D721Med (cell line): ENCODE results near the gene SGIP1.

Experiments used
- DNase-seq: peaks from one replicate; pipeline ENCODE4 v3.0.0; 2011; ENCODE audit warnings: low spot score; ENCODE audit not compliant: insufficient read length
- FAIRE-seq: peaks from 2 replicates; lab custom pipeline; 2011; peaks lifted over from hg19 to GRCh38; lab: Jason Lieb, UNC
- TF ChIP-seq, protein P1 (sequence below): IDR thresholded peaks from 2 replicates; pipeline ENCODE4 v1.5.1; 2012; ENCODE audit warnings: mild to moderate bottlenecking, control low read depth; ENCODE audit not compliant: insufficient read depth; ENCODE audit errors: missing control alignments

Gene SGIP1

DNA sequence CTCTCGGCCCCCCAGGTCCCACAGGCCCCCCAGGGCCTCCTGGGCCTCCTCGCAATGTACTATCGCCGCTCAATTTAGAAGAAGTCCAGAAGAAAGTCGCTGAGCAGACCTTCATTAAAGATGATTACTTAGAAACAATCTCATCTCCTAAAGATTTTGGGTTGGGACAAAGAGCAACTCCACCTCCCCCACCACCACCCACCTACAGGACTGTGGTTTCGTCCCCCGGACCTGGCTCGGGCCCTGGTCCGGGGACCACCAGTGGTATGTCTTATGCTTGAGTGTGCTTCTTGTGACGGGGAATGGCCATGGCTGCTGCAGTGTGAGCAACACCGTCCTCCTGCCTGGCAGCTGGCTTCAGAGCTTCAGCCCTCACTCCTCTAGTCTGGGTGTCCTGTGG, 148.2 kb downstream of the SGIP1 start:
- DNase-seq = no peak
- TF ChIP-seq, protein P1, sequence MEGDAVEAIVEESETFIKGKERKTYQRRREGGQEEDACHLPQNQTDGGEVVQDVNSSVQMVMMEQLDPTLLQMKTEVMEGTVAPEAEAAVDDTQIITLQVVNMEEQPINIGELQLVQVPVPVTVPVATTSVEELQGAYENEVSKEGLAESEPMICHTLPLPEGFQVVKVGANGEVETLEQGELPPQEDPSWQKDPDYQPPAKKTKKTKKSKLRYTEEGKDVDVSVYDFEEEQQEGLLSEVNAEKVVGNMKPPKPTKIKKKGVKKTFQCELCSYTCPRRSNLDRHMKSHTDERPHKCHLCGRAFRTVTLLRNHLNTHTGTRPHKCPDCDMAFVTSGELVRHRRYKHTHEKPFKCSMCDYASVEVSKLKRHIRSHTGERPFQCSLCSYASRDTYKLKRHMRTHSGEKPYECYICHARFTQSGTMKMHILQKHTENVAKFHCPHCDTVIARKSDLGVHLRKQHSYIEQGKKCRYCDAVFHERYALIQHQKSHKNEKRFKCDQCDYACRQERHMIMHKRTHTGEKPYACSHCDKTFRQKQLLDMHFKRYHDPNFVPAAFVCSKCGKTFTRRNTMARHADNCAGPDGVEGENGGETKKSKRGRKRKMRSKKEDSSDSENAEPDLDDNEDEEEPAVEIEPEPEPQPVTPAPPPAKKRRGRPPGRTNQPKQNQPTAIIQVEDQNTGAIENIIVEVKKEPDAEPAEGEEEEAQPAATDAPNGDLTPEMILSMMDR = no peak
- FAIRE-seq = no peak

DNA sequence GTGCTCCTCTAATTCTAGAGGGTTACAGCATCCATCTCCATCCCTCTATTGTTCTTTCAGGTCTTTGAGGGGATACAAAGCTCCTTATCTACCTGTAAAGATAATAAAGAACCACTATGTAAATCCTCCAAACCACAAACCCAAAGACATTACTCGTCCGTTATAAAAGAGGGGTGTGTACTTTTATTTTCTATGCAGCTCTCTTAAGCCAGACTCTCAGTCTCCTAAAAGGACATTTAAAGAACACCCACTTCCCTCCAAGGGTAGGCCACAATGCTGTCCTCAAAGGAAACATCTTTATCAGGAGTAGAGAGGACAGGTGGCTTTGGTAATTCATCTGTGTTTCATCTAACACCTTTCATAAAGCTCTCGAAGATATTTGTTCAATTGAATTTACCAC, 150.4 kb downstream of the SGIP1 start:
- TF ChIP-seq, protein P1 = no peak
- FAIRE-seq = no peak
- DNase-seq = no peak

DNA sequence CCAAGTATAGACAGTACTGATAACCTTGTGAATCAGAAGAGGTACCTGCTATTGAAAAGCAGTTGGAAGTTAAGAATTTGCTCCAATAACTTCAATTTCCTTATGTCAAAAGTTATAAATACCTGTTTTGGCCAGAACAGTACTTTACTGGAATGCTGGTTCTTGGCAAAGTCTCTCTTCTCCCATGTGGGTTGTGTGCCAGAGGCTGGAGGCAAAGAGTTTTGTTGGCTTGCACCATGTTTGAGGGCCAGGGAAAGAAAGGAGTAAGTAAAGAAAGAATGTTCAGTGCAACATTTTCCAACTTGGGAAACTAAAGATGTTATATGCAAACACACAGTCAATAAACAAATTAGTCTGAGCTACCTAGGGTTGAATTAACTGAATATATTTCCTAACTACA, 151.3 kb downstream of the SGIP1 start:
- DNase-seq (no peak), FAIRE-seq (no peak)
- TF ChIP-seq, protein P1 = no peak

DNA sequence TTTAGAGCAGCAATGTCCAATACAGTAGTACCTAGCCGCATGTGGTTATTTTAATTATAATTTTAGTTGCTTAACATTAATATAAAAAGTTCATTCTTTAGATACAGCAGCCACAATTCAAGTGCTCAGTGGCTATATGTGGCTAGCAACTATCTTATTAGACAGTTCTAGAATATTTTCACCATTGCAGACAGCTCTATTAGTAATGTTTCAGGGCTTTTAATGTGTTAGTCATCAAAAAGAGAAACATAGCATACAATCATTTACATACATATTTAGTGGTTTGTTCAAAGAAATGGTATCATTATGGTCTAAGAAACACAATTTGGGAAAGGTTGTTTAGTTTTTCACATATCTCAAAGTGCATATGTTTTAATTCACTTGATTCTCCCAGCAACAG, 151.7 kb downstream of the SGIP1 start:
- FAIRE-seq (no peak), DNase-seq (no peak)
- TF ChIP-seq, protein P1 = no peak

GRCh38 chr1:66686406-66686805, 152.5 kb downstream of the SGIP1 start:
- FAIRE-seq = no peak

DNA sequence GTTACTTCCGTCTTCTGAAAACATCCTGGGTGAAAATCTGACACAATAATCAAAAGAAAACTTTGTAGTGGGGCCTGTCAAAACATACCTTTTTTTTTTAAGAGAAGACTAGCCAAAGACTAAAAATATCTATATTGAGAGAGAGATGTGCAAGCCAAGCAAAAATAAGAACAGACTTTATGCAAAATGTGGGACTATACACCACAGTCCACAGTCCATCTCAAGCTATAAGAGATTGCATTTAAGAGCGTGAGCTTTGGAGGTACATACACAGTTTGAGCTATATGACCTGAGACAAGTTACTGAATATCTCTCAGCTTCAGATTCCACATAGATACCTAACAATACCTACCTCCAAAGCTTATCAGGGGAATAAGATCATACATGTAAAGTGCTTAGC, 153.4 kb downstream of the SGIP1 start:
- no peak for FAIRE-seq
- DNase-seq = no peak
- TF ChIP-seq, protein P1 = no peak

More at GRCh38 chr1:66686406-66686805, 152.5 kb downstream of the SGIP1 start:
- TF ChIP-seq, protein P1 = no peak
- DNase-seq = no peak

- no peak for DNase-seq
- TF ChIP-seq, protein P1 = no peak
- no peak for FAIRE-seq
Observed at GRCh38 chr1:66690666-66691381, 156.9 kb downstream of the SGIP1 start.
